Prostate gland (tissue), 2 donors: ENCODE results near the gene FOXP1.

Source experiments
- POLR2AphosphoS5 ChIP-seq: sonication (generic); formaldehyde crosslinking; IDR thresholded peaks from one replicate; pipeline ENCODE4 v1.6.1; 2017; ENCODE audit warnings: antibody characterized with exemption
- TF ChIP-seq, protein P1 (sequence below), 4 experiments: fragments of 200-600 bp in 2 of 4; fragments of 450-650 bp in 2 of 4; sonication (generic) in 2 of 4; IDR thresholded peaks; 1 replicate in 3 of 4; 2 replicates in 1 of 4; pipeline ENCODE4 v1.5.1; 2016 to 2019; ENCODE audit warnings: antibody characterized with exemption in 4 of 4, mild to moderate bottlenecking in 2 of 4, moderate library complexity in 2 of 4

- TF ChIP-seq, protein P1, sequence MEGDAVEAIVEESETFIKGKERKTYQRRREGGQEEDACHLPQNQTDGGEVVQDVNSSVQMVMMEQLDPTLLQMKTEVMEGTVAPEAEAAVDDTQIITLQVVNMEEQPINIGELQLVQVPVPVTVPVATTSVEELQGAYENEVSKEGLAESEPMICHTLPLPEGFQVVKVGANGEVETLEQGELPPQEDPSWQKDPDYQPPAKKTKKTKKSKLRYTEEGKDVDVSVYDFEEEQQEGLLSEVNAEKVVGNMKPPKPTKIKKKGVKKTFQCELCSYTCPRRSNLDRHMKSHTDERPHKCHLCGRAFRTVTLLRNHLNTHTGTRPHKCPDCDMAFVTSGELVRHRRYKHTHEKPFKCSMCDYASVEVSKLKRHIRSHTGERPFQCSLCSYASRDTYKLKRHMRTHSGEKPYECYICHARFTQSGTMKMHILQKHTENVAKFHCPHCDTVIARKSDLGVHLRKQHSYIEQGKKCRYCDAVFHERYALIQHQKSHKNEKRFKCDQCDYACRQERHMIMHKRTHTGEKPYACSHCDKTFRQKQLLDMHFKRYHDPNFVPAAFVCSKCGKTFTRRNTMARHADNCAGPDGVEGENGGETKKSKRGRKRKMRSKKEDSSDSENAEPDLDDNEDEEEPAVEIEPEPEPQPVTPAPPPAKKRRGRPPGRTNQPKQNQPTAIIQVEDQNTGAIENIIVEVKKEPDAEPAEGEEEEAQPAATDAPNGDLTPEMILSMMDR (IDR thresholded peaks at IDR 0.05): no peak
- no peak for TF ChIP-seq POLR2AphosphoS5
Observed at GRCh38 chr3:71101626-71102025, 481.9 kb downstream of the FOXP1 start.
